ENCODE results near the gene KCNJ11. TPM values are rescaled to one million over a fixed set of nuclear protein-coding genes. Genes with fewer than 3 reads are reported as not detected.

KCNJ11 gene
- total RNA-seq, 1 experiment from 2014 or later = 7.5 TPM

- TF ChIP-seq POLR2AphosphoS5 (IDR thresholded peaks at IDR 0.05; ENCODE audit: low read depth, low read length) (no peak), EGR1 (IDR thresholded peaks at IDR 0.05; ENCODE audit: low read depth) (no peak), ZNF274 (IDR thresholded peaks at IDR 0.05; ENCODE audit: low read depth, low read length) (no peak), CEBPB (IDR thresholded peaks at IDR 0.05; ENCODE audit: low read depth) (no peak), YY1 (IDR thresholded peaks at IDR 0.05; ENCODE audit: extremely low read depth, insufficient replicate concordance, low read depth, low read length) (no peak), POLR2A (IDR thresholded peaks at IDR 0.05; ENCODE audit: borderline replicate concordance, extremely low read depth, insufficient read depth, insufficient read length) (no peak)
- TF ChIP-seq, protein P1, sequence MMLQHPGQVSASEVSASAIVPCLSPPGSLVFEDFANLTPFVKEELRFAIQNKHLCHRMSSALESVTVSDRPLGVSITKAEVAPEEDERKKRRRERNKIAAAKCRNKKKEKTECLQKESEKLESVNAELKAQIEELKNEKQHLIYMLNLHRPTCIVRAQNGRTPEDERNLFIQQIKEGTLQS (IDR thresholded peaks at IDR 0.05) = no peak
These were observed 19.4 kb downstream of the KCNJ11 start (continued) for GRCh38 chr11:17369094-17369493.

DNA sequence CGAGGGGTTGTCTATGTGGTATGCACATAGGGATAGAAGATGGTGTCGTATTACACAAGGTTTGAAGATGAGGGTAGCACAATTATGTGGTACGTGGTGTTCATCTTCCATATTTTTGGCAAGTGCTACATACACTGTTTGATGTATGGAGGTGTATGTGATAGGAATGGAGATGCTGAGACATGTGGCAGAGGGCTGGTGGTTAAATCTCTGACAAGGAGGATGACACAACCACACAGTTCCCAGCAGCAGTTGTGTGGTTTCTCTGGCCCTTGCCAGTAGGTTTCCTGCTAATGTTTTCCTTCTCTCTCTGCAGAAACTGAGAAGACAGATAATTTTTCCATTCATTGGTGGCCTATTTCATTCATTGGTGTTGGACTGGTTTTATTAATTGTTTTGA lies 19.9 kb downstream of the KCNJ11 start:
- Histone ChIP-seq H3K79me2 (ENCODE audit: insufficient read depth, low read length) (no peaks in the 10 kb centered on the region), H3K27me3 (ENCODE audit: insufficient read depth, low read length) (no peaks in the 10 kb centered on the region), H3K27ac (ENCODE audit: low read depth, low read length) (no peak overlapping the region), H3K9me3 (ENCODE audit: control insufficient read depth in 1 of 2, insufficient read depth in 1 of 2, low read depth in 1 of 2, low read length in 2 of 2) (peaks cover 23 to 44% of the 10 kb centered on the region in 2 experiments; a peak in 2 of 4 replicates), H3K4me1 (ENCODE audit: control insufficient read depth in 1 of 2, insufficient read depth in 2 of 2, low read length in 2 of 2) (no peaks in the 10 kb centered on the region), H3K4me2 (ENCODE audit: low read length) (no peak overlapping the region), H3K9ac (ENCODE audit: low read length) (no peak overlapping the region), H3K9me2 (ENCODE audit: insufficient read depth) (no peaks in the 10 kb centered on the region), H2AFZ (ENCODE audit: low read depth, low read length, poor library complexity, severe bottlenecking) (no peak overlapping the region), H3K4me3 (replicated peaks in 1 of 2; ENCODE audit: low read depth in 1 of 2, low read length in 2 of 2) (no peak overlapping the region), H3K36me3 (ENCODE audit: control insufficient read depth in 1 of 2, insufficient read depth in 2 of 2, low read length in 2 of 2) (0 out of 4 replicates have a peak, but pooled peaks cover 0 to 9% of the 10 kb centered on the region in 2 experiments), H4K20me1 (ENCODE audit: insufficient read depth) (no peaks in the 10 kb centered on the region)
- ChIA-PET RAD21 (ENCODE audit: low non-redundant PET in 1 of 2, low total read pairs in 2 of 2, uncharacterized antibody in 2 of 2, unreplicated experiment in 2 of 2) (no interaction called here), POLR2A (no interaction called here), CTCF (no interaction called here)
- ATAC-seq (no peak), DNase-seq (ENCODE audit: low read depth, low spot score) (no peak)
- intact Hi-C loops (cut with micrococcal nuclease) = no loop called here
- no TSS peak for BruUV-seq (replicated peaks)
- TF ChIP-seq, protein P2, sequence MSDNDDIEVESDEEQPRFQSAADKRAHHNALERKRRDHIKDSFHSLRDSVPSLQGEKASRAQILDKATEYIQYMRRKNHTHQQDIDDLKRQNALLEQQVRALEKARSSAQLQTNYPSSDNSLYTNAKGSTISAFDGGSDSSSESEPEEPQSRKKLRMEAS (IDR thresholded peaks at IDR 0.05) = no peak
- no peak for TF ChIP-seq EZH2 (IDR thresholded peaks at IDR 0.05)
- TF ChIP-seq ZNF274 (IDR thresholded peaks at IDR 0.05; ENCODE audit: low read depth, low read length) = no peak
- no peak for TF ChIP-seq FOSL1 (IDR thresholded peaks at IDR 0.05; ENCODE audit: low read depth)
- TF ChIP-seq CBX3 (IDR thresholded peaks at IDR 0.05; ENCODE audit: low read depth) = no peak
- no peak for TF ChIP-seq POLR2AphosphoS5 (IDR thresholded peaks at IDR 0.05; ENCODE audit: low read depth, low read length)
- TF ChIP-seq ZFX (IDR thresholded peaks at IDR 0.05) = no peak
- TF ChIP-seq EGR1 (IDR thresholded peaks at IDR 0.05; ENCODE audit: low read depth) = no peak
- TF ChIP-seq REST (IDR thresholded peaks at IDR 0.05; ENCODE audit: low read depth) = no peak
- no peak for TF ChIP-seq SRF (IDR thresholded peaks at IDR 0.05; ENCODE audit: low read depth)
- TF ChIP-seq ELF1 (IDR thresholded peaks at IDR 0.05; ENCODE audit: borderline replicate concordance, low read depth) = no peak
- no peak for TF ChIP-seq SIN3A (IDR thresholded peaks at IDR 0.05; ENCODE audit: low read depth)
- no peak for TF ChIP-seq EZH2phosphoT487 (IDR thresholded peaks at IDR 0.05; ENCODE audit: borderline replicate concordance)
- TF ChIP-seq TCF7L2 (IDR thresholded peaks at IDR 0.05; ENCODE audit: borderline replicate concordance, extremely low read depth, insufficient read depth, insufficient read length) = no peak
- TF ChIP-seq CEBPB (IDR thresholded peaks at IDR 0.05; ENCODE audit: low read depth) = no peak
- no peak for TF ChIP-seq SP1 (IDR thresholded peaks at IDR 0.05; ENCODE audit: low read depth)
- TF ChIP-seq, protein P3, sequence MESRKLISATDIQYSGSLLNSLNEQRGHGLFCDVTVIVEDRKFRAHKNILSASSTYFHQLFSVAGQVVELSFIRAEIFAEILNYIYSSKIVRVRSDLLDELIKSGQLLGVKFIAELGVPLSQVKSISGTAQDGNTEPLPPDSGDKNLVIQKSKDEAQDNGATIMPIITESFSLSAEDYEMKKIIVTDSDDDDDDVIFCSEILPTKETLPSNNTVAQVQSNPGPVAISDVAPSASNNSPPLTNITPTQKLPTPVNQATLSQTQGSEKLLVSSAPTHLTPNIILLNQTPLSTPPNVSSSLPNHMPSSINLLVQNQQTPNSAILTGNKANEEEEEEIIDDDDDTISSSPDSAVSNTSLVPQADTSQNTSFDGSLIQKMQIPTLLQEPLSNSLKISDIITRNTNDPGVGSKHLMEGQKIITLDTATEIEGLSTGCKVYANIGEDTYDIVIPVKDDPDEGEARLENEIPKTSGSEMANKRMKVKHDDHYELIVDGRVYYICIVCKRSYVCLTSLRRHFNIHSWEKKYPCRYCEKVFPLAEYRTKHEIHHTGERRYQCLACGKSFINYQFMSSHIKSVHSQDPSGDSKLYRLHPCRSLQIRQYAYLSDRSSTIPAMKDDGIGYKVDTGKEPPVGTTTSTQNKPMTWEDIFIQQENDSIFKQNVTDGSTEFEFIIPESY (IDR thresholded peaks at IDR 0.05; ENCODE audit: extremely low read depth, insufficient replicate concordance, low read length) = no peak

Data from HCT116 (cell line).